ENCODE results near the gene SOAT1.

Gene SOAT1

DNA sequence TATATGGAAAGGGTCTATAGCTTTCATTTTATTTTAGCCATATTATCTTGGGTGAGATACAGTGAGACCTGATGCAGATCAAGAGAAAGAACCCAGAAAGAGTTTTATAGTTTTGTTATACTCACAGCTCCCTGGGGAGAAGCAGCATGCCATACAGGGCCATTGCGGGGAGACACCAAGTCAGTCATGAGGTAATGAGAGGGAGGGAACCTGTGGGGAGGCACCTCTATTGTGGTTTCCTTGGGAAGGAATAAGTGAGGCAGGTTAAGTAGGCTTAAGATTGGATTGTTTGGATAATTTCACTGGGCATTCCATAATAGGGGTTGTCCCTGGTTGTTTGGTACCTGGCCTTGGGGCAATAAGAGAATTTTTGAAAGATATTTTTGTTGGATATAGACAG is 91.9 kb downstream of the SOAT1 start:
- TF ChIP-seq EP300 (IDR thresholded peaks at IDR 0.05; ENCODE audit: borderline replicate concordance) (no peak), CREB1 (IDR thresholded peaks at IDR 0.05; ENCODE audit: low read depth) (no peak), ZBTB7A (IDR thresholded peaks at IDR 0.05; ENCODE audit: low read depth) (no peak), EGR1 (IDR thresholded peaks at IDR 0.05) (no peak), RAD21 (IDR thresholded peaks at IDR 0.05; ENCODE audit: low read depth) (no peak), YY1 (IDR thresholded peaks at IDR 0.05; ENCODE audit: low read depth) (no peak), TEAD4 (IDR thresholded peaks at IDR 0.05) (no peak), FOXM1 (IDR thresholded peaks at IDR 0.05; ENCODE audit: borderline replicate concordance, low read depth) (no peak), TCF12 (IDR thresholded peaks at IDR 0.05; ENCODE audit: low read depth) (no peak)
- TF ChIP-seq, protein P1, sequence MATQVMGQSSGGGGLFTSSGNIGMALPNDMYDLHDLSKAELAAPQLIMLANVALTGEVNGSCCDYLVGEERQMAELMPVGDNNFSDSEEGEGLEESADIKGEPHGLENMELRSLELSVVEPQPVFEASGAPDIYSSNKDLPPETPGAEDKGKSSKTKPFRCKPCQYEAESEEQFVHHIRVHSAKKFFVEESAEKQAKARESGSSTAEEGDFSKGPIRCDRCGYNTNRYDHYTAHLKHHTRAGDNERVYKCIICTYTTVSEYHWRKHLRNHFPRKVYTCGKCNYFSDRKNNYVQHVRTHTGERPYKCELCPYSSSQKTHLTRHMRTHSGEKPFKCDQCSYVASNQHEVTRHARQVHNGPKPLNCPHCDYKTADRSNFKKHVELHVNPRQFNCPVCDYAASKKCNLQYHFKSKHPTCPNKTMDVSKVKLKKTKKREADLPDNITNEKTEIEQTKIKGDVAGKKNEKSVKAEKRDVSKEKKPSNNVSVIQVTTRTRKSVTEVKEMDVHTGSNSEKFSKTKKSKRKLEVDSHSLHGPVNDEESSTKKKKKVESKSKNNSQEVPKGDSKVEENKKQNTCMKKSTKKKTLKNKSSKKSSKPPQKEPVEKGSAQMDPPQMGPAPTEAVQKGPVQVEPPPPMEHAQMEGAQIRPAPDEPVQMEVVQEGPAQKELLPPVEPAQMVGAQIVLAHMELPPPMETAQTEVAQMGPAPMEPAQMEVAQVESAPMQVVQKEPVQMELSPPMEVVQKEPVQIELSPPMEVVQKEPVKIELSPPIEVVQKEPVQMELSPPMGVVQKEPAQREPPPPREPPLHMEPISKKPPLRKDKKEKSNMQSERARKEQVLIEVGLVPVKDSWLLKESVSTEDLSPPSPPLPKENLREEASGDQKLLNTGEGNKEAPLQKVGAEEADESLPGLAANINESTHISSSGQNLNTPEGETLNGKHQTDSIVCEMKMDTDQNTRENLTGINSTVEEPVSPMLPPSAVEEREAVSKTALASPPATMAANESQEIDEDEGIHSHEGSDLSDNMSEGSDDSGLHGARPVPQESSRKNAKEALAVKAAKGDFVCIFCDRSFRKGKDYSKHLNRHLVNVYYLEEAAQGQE (IDR thresholded peaks at IDR 0.05; ENCODE audit: low read depth): no peak
- TF ChIP-seq, protein P2, sequence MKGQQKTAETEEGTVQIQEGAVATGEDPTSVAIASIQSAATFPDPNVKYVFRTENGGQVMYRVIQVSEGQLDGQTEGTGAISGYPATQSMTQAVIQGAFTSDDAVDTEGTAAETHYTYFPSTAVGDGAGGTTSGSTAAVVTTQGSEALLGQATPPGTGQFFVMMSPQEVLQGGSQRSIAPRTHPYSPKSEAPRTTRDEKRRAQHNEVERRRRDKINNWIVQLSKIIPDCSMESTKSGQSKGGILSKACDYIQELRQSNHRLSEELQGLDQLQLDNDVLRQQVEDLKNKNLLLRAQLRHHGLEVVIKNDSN (IDR thresholded peaks at IDR 0.05): no peak

DNA sequence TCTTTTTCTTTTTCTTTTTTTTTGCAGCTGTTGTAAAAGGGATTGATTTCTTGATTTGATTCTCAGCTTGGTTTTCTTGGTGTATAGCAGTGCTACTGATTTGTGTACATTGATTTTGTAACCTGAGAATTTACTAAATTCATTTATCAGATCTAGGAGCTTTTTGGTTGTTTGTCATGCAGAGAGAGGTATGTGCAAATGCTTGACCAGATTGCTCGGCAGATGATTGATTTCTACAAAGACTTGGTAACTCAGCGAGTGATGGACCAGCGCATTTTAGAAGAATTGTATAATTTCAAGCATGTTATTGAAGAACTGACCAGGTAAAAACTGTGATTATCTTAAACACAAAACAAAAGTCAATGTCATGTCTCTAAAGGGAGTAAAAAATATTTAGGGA is 100.1 kb downstream of the SOAT1 start:
- TF ChIP-seq, protein P2 (IDR thresholded peaks at IDR 0.05): no peak
- TF ChIP-seq, protein P3, sequence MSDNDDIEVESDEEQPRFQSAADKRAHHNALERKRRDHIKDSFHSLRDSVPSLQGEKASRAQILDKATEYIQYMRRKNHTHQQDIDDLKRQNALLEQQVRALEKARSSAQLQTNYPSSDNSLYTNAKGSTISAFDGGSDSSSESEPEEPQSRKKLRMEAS (IDR thresholded peaks at IDR 0.05): no peak
- TF ChIP-seq NFIC (IDR thresholded peaks at IDR 0.05) (no peak), CEBPB (IDR thresholded peaks at IDR 0.05) (no peak), TEAD4 (IDR thresholded peaks at IDR 0.05) (no peak), EP300 (IDR thresholded peaks at IDR 0.05; ENCODE audit: borderline replicate concordance) (no peak), ZBTB7A (IDR thresholded peaks at IDR 0.05; ENCODE audit: low read depth) (no peak), TAF1 (IDR thresholded peaks at IDR 0.05; ENCODE audit: low read depth) (no peak), TCF12 (IDR thresholded peaks at IDR 0.05; ENCODE audit: low read depth) (no peak), RAD21 (IDR thresholded peaks at IDR 0.05; ENCODE audit: low read depth) (no peak)
- TF ChIP-seq, protein P1 (IDR thresholded peaks at IDR 0.05; ENCODE audit: low read depth): no peak
